HG03097 (cell line): ENCODE measurements around the gene NSD2.
"Not testable (repeated sequence)": the region's sequence is repeated elsewhere in the genome, so short reads cannot be mapped to it uniquely, and the experiment has no call there.

Experiments used
- ATAC-seq: cut with Tn5 transposase; IDR thresholded peaks from one replicate; pipeline ENCODE4 v1.9.1; 2021; ENCODE audit not compliant: unreplicated experiment, low FRiP score

Gene NSD2

DNA sequence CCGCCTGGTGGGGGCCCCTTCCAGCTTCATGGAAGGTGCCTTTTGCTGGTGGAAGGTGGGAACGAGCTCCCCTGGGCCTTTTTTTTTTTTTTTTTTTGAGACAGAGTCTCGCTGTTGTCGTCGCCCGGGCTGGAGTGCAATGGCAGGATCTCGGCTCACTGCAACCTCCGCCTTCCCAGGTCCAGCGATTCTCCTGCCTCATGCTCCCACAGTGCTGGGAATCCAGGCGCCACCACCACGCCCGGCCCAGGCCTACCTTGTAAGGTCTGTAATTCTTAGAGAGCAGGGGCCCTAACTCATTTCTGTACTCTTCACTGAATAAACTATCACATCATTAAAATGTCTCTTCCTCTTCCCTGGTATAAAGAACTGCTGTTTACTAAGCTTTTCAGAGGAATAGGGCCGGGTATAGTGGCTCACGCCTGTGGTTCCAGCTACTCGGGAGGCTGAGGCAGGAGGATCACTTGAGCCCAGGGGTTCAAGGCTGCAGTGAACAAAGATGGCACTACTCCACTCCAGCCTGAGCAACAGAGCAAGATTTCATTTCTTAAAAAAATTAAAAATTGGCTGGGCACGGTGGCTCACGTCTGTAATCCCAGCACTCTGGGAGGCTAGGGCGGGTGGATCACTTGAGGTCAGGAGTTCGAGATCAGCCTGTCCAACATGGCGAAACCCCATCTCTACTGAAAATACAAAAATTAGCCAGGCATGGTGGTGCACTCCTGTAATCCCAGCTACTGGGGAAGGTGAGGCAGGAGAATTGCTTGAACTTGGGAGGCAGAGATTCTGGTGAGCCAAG is 122.7 kb downstream of the NSD2 start:
- not testable (repeated sequence) for ATAC-seq

DNA sequence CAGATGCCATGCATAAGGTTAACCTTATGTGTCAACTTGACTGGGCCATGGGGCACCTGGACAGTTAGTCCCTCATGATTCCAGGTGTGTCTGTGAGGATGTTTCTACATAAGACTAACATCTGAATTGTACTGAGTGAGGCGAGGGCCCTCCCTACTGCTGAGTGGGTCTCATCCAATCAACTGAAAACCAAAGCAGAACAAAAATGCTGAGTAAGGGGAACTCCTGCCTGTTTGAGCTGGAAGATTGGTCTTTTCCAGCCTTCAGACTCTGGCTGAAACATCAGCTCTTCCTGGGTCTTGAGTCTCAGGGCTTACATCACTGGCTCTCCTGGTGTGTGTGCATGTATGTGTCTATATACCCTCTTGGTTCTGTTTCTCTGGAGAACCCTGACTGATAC is 123.7 kb downstream of the NSD2 start:
- ATAC-seq: no peak

DNA sequence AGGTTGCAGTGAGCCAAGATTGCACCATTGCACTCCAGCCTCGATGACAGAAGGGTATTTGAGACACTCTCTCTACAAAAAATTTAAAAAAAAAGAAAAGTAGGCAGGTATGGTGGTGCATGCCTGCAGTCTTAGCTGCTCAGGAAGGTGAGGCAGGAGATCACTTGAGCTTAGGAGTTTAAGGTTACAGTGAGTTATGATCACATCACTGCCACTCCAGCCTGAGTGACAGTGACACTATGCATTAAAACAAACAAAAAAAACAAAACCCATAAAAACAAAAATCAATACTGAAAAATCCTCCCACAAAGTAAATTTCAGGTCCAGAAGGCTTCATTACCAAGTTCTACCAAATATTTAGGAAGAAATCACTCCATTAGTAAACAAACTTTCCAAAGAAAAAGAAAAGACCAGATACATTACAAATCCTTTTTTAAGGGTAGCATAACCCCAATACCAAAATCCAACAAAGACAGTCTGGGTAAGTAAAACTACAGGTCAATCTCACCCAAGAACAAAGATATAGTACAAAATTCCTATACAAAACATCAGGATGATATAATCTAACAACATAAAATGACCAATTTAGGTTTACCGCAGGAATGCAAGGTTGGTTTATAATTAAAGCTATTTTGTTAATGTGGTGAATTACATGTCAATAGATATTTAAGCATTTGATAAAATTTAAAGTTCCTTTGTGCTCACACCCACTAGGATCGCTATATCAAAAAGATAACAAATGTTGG is 125.8 kb downstream of the NSD2 start:
- no peak for ATAC-seq

DNA sequence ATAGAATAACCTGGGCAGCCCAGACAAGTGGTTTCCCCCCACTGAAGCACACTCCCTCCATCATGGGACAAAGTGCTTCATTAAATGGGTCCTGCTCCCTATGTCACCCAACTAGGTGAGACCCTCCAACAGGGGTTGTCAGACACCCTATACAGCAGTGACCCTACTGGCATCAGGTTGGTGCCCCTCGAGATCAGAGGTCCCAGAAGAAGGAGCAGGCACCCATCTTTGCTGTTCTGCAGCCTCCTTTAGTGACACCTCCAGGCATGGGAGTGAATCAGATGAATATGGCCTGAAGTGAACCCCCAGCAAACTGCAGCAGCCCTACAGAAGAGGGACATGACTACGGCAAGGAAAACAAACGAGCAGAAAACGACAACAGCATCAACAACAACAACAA is 126.5 kb downstream of the NSD2 start:
- no peak for ATAC-seq

DNA sequence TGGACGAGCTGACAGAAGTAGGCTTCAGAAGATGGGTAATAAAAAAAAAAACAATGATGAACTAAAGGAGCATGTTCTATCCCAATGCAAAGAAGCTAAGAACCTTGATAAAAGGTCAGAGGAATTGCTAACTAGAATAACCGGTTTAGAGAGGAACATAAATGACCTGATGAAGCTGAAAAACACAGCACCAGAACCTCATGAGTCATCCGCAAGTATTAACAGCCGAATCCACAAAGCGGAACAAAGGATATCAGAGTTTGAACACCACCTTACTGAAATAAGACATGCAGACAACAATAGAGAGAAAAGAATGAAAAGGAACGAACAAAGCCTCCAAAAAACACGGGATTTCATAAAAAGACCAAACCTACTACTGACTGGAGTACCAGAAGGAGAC is 127.1 kb downstream of the NSD2 start:
- ATAC-seq: no peak

DNA sequence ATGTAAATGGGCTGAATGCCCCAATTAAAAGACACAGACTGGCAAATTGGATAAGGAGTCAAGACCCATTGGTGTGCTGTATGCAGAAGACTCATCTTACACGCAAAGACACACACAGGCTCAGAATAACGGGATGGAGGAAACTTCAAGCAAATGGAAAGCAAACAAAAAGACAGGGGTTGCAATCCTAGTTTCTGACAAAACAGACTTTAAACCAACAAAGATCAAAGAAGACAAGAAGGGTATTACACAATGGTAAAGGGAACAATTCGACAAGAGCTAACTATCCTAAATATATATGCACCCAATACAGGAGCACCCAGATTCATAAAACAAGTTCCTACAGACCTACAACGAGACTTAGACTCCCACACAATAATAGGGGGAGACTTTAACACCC is 128.1 kb downstream of the NSD2 start:
- ATAC-seq: not testable (repeated sequence)

DNA sequence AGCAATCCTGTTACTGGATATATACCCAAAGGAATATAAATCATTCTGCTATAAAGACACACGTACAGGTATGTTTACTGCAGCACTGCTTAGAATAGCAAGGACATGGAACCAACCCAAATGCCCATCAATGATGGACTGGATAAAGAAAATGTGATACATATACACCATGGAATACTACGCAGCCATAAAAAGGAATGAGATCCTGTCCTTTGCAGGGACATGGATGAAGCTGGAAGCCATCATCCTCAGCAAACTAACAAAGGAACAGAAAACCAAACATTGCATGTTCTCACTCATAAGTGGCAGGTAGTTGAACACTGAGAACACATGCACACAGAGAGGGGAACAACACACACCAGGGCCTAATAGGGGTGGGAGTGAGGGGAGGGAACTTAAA is 132.2 kb downstream of the NSD2 start:
- ATAC-seq: not testable (repeated sequence)

DNA sequence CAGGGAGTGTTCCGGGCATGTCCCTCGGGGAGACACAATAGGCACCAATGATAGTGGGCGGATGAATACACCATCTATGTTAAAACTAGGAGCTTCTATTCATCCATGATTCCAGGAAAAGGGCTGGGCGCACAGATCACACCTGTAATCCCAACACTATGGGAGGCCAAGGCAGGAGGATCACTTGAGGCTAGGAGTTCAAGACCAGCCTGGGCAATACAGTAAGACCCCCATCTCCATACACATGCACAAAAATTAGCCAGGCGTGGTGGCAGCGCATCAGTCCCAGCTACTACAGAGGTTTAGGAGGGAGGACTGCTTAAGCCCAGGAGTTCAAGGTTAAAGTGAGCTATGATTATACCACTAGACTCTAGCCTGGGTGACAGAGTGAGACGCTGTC is 135.2 kb downstream of the NSD2 start:
- no peak for ATAC-seq

DNA sequence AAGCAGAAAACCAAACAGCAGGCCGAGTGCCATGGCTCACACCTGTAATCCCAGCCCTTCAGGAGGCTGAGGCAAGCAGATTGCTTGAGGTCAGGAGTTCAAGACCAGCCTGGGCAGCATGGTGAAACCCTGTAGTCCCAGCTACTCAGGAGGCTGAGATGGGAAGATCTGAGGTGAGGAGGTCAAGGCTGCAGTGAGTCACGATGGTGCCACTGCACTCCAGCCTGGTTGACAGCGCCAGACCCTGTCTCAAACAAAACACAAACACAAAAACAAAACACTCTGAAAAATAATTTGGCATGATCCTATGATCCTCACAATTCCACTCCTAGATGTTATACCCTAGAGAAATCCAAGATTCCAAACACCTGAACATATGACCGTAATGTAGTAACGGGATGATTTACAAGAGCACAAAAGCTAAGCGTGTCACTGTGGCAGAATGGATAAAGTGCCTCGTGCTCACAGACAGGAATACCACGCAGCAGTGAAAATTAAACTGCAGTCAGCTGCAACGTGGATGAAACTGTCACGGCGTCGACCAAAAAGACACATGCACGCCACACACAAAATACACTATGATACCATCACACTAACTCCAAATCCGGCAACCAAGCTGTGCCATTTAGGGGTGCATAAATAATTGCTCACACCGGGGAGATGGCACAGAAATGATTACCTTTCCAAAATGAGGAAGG is 135.9 kb downstream of the NSD2 start:
- no peak for ATAC-seq

DNA sequence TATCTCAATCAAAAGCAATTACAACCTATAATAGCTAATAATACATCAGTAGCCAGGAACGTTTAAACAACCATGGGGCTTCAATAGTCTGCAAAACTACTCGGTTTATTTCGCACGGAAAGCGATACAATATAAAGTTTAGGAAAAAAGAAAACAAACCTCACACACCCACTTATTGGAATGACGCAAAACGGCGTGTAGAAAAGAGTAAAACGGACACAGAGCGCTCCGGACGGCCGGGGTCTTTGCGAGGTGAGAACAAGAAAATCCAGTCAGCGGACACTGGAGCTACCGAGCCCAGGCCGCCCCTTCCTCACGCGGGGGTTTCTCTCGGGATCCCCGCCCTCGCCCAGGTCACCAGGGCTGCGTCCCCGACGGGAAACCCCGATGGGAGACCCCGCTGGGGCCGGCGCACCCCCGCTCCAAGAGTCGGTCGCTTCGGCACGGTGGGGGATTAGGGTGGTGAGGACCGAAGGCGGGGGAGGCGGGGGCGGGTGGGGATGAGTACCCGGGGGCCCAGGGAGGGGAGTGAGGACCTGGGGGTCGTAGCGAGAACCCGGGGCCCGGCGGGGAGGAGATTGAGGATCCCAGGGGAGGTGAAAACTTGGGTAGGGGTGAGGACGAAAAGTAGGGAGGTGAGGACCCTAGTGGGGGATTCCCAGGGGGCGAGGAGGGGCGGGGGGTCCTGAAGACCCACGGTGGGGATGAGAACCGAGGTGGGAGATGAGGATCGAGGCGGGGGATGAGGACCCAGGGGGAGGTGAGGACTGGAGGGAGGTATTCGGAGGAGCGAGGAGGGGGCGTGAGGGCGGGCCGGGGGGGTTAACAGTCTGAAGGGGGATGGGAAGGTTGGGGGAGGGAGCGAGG is 136.8 kb downstream of the NSD2 start:
- ATAC-seq: no peak

DNA sequence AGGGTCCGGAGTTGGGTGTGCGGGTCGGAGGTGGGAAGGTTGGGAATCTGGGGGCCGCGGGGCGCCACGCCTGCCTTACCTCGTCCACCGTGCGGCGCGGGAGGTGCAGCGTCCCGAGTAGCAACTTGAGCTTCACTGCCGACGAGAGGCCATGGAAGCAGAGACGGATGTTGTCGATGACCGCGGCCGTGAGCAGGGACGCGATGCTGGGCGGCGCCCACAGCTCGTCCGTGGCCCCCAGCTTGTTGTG is 137.4 kb downstream of the NSD2 start:
- ATAC-seq: no peak

DNA sequence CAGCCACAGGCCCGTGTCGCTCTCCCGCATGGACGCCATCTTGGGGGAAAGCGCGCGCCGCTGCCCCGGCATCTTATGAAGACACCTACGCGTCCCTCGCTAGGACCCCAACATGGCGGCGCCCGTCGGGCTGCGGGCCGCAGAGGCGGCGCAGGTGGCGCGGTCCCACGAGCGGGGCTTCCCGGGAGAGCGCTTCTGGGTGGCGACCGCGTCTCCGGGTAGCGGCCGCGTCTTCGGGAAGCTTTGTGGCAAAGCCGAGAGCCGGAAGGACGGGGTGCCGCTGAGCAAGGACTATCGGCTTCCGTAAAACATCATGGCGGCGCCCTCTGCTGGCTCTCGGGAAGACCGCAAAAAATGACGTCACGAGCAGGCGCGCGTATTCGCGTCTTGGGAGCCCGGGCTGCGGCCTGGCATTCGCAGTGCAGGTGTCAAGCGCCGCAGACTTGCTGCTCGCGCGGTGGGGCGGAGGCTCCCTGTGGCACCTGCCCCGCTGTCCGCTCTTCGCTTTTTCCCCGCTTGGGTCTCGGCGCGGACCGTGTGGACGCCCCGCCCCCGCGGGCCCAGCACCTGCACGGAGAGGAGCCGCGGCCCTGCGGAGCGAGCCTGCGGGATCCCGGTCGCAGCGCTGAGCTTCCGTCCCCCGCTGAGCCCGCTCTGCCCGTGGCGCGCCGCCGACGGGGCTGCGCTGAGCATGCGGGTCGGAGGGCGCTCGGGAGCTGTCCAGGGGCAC is 137.9 kb downstream of the NSD2 start, which contains the start of gene NELFA:
NELFA (minus strand) TSS at position 54 of the 730 bp plus-strand sequence; CDS start at position 39, 15 bp downstream.
- peak; percentile 85 for ATAC-seq

DNA sequence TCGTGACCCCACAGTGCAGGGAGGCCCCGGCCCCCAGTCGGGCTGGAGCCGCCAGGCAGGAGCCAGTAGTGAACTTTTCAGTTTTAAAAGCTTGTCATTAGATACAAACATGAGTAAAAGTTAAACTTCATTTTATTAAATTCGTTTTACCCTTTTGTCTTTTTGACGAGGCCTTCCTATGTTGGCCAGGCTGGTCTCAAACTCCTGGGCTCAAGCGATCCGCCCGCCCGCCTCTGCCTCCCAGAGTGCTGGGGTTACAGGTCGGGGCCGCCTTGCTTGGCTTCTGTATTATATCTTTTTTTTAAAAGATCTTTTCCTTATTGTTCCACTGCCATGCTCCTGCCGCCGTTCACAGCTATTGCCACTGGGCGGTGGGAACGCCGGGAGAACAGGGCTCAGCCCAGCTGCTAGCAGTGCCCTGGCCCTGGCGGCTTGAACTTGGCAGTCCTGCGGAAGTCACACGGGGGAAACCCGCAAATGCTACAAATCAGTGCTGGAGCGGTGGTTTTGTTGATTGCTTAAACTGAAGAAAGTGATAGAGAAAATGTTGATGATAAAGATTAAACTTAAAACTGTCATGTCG is 138.5 kb downstream of the NSD2 start:
- no peak for ATAC-seq

DNA sequence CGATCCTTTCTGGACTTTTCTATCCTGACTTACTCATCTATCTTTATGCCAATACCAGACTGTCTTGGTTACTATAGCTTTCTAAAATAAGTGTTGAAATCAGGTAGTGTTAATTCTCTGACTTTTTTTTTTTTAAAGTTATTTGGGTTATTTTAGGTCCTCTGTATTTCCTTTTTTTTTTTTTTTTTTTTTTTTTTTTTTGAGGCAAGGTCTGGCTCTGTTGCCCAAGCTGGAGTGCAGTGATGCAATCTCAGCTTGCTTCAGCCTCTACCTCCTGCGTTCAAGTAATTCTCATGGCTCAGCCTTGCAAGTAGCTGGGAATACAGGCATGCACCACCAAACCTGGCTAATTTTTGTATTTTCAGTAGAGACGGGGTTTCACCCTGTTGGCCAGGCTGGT is 140.4 kb downstream of the NSD2 start:
- ATAC-seq: no peak

DNA sequence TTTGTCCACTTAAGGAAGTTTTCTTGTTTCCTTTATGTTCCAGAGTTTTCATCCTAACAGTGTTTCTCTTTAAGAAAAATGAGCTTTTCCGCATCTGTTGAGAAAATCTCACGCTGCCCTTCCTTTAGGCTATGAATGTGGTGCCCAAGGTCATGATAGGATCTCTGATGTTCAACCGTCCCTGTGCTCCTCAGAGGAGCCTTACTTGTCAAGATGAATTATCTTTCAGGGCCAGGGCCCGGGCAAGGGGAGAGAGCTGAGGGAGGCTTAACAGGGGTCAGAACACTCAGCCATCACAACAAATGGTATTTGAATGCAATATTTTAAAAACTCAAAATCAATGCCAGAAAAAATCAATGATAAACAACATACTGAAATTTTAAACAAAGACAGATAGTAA is 143.8 kb downstream of the NSD2 start:
- ATAC-seq: no peak

DNA sequence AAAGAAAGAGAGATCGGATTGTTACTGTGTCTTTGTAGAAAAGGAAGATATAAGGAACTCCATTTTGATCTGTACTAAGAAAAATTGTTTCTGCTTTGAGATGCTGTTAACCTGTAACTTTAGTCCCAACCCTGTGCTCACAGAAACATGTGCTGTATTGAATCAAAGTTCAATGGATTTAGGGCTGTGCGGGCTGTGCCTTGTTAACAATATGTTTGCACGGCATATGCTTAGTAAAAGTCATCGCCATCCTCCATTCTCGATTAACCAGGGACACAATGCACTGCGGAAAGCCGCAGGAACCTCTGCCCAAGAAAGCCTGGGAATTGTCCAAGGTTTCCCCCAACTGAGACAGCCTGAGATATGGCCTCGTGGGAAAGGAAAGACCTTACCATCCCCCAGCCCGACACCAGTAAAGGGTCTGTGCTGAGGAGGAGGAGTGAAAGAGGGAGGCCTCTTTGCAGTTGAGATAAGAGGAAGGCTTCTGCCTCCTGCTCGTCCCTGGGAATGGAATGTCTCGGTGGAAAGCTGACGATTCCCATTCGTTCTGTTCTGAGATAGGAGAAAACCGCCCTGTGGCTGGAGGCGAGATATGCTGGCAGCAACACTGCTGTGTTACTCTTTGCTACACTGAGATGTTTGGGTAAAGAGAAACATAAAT is 150.3 kb downstream of the NSD2 start:
- ATAC-seq: not testable (repeated sequence)

DNA sequence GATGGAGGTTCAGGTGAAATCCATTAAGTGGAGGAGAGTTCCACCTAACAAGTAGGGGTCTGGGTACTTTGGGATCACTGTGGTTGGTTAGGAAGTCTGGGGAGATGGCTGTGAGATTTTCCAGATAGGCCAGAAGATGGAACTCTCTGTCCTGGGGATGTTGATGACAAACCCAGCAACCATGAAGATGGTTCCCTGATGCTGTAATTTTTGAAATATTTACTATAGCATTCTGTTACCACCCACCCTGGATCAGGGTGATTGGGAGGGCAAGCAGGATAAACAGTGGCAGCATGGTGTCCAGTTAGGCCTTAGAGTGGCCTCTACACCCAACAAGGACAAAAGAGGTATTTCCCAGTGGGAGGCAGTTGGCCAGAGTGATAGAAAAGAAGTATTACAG is 153.5 kb downstream of the NSD2 start:
- no peak for ATAC-seq

DNA sequence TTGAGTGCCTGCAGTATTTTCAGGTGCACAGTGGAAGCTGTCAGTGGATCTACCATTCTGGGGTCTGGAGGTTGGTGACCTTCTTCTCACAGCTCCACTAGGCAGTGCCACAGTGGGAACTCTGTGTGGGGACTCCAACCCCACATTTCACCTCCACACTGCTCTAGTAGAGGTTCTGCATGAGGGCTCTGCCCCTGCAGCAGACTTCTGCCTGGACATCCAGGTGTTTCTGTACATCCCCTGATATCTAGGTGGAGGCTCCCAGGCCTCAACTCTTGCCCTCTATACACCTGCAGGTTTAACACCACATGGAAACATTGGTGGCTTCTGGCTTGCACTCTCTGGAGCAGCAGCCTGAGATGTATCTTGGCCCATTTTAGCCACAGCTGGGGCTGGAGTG is 154.6 kb downstream of the NSD2 start:
- ATAC-seq: no peak

DNA sequence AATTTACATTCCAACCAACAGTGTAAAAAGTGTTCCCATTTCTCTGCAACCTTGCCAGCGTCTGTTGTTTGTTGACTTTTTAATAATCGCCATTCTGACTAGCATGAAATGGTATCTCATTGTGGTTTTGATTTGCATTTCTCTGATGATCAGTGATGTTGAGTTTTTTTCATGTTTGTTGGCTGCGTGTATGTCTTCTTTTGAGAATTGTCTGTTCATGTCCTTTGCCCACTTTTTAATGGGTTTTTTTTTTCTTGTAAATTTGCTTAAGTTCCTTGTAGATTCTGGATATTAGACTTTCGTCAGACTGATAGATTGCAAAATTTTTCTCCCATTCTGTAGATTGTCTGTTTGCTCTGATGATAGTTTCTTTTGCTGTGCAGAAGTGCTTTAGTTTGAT is 155.9 kb downstream of the NSD2 start:
- ATAC-seq: not testable (repeated sequence)
